K562 (cell line): Measurements from ENCODE around the gene COPE. TPM values are rescaled to one million over a fixed set of nuclear protein-coding genes. Genes with fewer than 3 reads are reported as not detected.

Experiments used
- ATAC-seq: fragments of 200-7000 bp; cut with Tn5 transposase; 3 replicates; pipeline ENCODE4 v1.9.1; 2020; ENCODE audit warnings: moderate library complexity
- BruUV-seq: library from RNA; stranded (reverse); fragments of 400-500 nt; replicated peaks from 2 replicates; lab custom pipeline; 2021; lab: Mats Ljungman, UMichigan
- CTCF ChIA-PET: fragments of 300-600 bp; formaldehyde crosslinking; extraction: SDS; loops from one replicate; lab custom pipeline; 2021; ENCODE audit warnings: low intra/inter-chr PET ratio; lab: Yijun Ruan, JAX
- POLR2A ChIA-PET: fragments of 300-600, 350-650 bp; sonication (Branson Sonifier 250); formaldehyde crosslinking; extraction: SDS; loops from one replicate; lab custom pipeline; 2021; ENCODE audit warnings: antibody characterized with exemption, inconsistent platforms; lab: Yijun Ruan, JAX
- DNase-seq, 4 experiments: peaks; one replicate each; pipeline versions ENCODE4 v3.0.0 to v3.0.0-alpha.2; 2011 to 2018; ENCODE audit warnings: low spot score in 3 of 4, mixed read lengths in 3 of 4; ENCODE audit errors: extremely low read depth in 1 of 4
- FAIRE-seq: peaks from 2 replicates; lab custom pipeline; 2011; peaks lifted over from hg19 to GRCh38; lab: Jason Lieb, UNC
- H2AFZ ChIP-seq: 2 replicates; pipeline ENCODE4 v1.6.0; 2011; ENCODE audit warnings: low read depth, low read length, control low read depth, inconsistent platforms
- H3K27ac ChIP-seq: fragments of 200-600 bp; 3 replicates; pipeline ENCODE4 v1.8.0; 2011; ENCODE audit warnings: low read depth, mild to moderate bottlenecking, control low read depth, inconsistent platforms, low read length, moderate library complexity, mixed read lengths; ENCODE audit errors: extremely low read depth
- H3K27me3 ChIP-seq, 2 experiments: fragments of 300-600 bp in 1 of 2; 2 replicates in 1 of 2; 3 replicates in 1 of 2; pipeline versions ENCODE4 v1.6.0 to v1.8.0; 2011; ENCODE audit warnings: inconsistent platforms in 2 of 2, low read length in 2 of 2, mild to moderate bottlenecking in 1 of 2, mixed read lengths in 1 of 2, moderate library complexity in 1 of 2; ENCODE audit not compliant: control insufficient read depth in 2 of 2, insufficient read depth in 2 of 2
- H3K36me3 ChIP-seq: fragments of 300-600 bp; 3 replicates; pipeline ENCODE4 v1.8.0; 2011; ENCODE audit warnings: mild to moderate bottlenecking, low read length, inconsistent platforms; ENCODE audit not compliant: control insufficient read depth, insufficient read depth
- H3K4me1 ChIP-seq, 2 experiments: fragments of 200-600 bp in 1 of 2; replicated peaks in 1 of 2; 2 replicates in 1 of 2; 3 replicates in 1 of 2; pipeline versions ENCODE4 v1.5.1 to v1.8.0; 2011; ENCODE audit warnings: inconsistent platforms in 2 of 2, low read length in 2 of 2, mild to moderate bottlenecking in 1 of 2, mixed read lengths in 1 of 2, moderate library complexity in 1 of 2; ENCODE audit not compliant: control insufficient read depth in 2 of 2, insufficient read depth in 2 of 2
- H3K4me2 ChIP-seq: 2 replicates; pipeline ENCODE4 v1.6.1; 2011; ENCODE audit warnings: low read length, control low read depth, inconsistent platforms, mixed read lengths; ENCODE audit not compliant: insufficient read depth
- H3K4me3 ChIP-seq: fragments of 200-600 bp; sonication (generic), shearing (Covaris generic); 2 replicates; pipeline ENCODE4 v1.5.1; 2016; ENCODE audit warnings: control low read depth, inconsistent platforms
- H3K79me2 ChIP-seq: fragments of 200-600 bp; 3 replicates; pipeline ENCODE4 v1.8.0; 2011; ENCODE audit warnings: low read length, inconsistent platforms; ENCODE audit not compliant: control insufficient read depth, insufficient read depth
- H3K9ac ChIP-seq, 2 experiments: 2 replicates each; pipeline versions ENCODE4 v1.6.0 to v1.6.1; 2011; ENCODE audit warnings: low read depth in 2 of 2, low read length in 2 of 2, control low read depth in 1 of 2, inconsistent platforms in 1 of 2, mild to moderate bottlenecking in 1 of 2, mixed read lengths in 1 of 2; ENCODE audit not compliant: insufficient read depth in 1 of 2
- H3K9me1 ChIP-seq: one replicate; pipeline ENCODE4 v1.6.0; 2011; ENCODE audit warnings: inconsistent platforms, mild to moderate bottlenecking, low read length, moderate library complexity; ENCODE audit not compliant: control insufficient read depth, insufficient read depth
- H3K9me3 ChIP-seq: replicated peaks from 2 replicates; pipeline ENCODE4 v1.5.1; 2011; ENCODE audit warnings: low read depth, low read length, inconsistent platforms; ENCODE audit not compliant: control insufficient read depth, insufficient read depth
- H4K20me1 ChIP-seq: replicated peaks from 2 replicates; pipeline ENCODE4 v1.6.1; 2011; ENCODE audit warnings: low read length, inconsistent platforms, mixed read lengths; ENCODE audit not compliant: control insufficient read depth, insufficient read depth
- CEBPG ChIP-seq, 3 experiments: fragments of 200-800 bp in 1 of 3; sonication (Bioruptor generic) in 1 of 3; sonication (generic) in 1 of 3; formaldehyde crosslinking in 1 of 3; IDR thresholded peaks in 2 of 3; conservative IDR thresholded peaks in 1 of 3; 2 replicates each; pipeline versions ENCODE4 v1.6.1 to v1.8.0; 2016 to 2022; ENCODE audit warnings: missing compliant biosample characterization in 2 of 3, missing genetic modification characterization in 2 of 3, mild to moderate bottlenecking in 1 of 3, missing genetic modification reagents in 1 of 3
- MEIS2 ChIP-seq: fragments of 450-650 bp; IDR thresholded peaks from 2 replicates; pipeline ENCODE4 v1.6.1; 2014; ENCODE audit warnings: mild to moderate bottlenecking; ENCODE audit not compliant: partially characterized antibody
- ZBTB7A ChIP-seq: IDR thresholded peaks from 2 replicates; pipeline ENCODE4 v1.6.1; 2011; ENCODE audit warnings: low read depth, mild to moderate bottlenecking, low read length, moderate library complexity, borderline replicate concordance; ENCODE audit not compliant: control insufficient read depth
- WGBS: fragments of 100-300 bp; shearing (Covaris generic); methylation state at CpG from one replicate; pipeline ENCODE4 v1.1.6; 2016; ENCODE audit warnings: low coverage, mixed read lengths; ENCODE audit not compliant: insufficient coverage; ENCODE audit errors: missing lambda C conversion rate; 5-methylcytosine and 5-hydroxymethylcytosine counted together
- in situ Hi-C: fragments of 300-500 bp; cut with MboI; formaldehyde crosslinking; loops from 4 replicates; pipeline ENCODE4 v1.15.0; 2018; ENCODE audit warnings: inconsistent platforms, mixed read lengths
- intact Hi-C: fragments of 100-400 bp; cut with micrococcal nuclease; formaldehyde crosslinking; loops from 2 replicates; pipeline ENCODE4 v1.14.2; 2022
- polyA plus RNA-seq, 8 experiments: library from polyadenylated mRNA; depleted of rRNA in 4 of 8; stranded (reverse) in 5 of 8; unstranded in 3 of 8; fragments of >200 nt; fragmentation: Nextera tagmentation in 2 of 8; fragmentation: Illumina TruSeq in 1 of 8; extraction: Ambion mirVana in 2 of 8; extraction: Trizol in 1 of 8; gene quantifications; 2 replicates each; pipeline versions ENCODE4 v1.2.1 to v1.2.3, GENCODE V29; 2011 to 2014; ENCODE audit warnings: inconsistent platforms in 1 of 8, missing spikeins in 1 of 8
- total RNA-seq, 7 experiments: library from RNA; depleted of rRNA in 6 of 7; stranded (reverse); fragments of >200 nt in 6 of 7; fragmentation: Illumina TruSeq in 2 of 7; extraction: Trizol in 2 of 7; gene quantifications; 2 replicates each; pipeline versions ENCODE4 v1.2.1 to v1.2.3, GENCODE V29; 2011 to 2021; ENCODE audit warnings: low replicate concordance in 1 of 7

The COPE gene
- total and polyA plus RNA-seq, 9 of the 15 experiments (the other 6 are each of a cell fraction or from before 2014, with no cell fraction given) = 5.8 to 273 (median 147) TPM

- TF ChIP-seq ZBTB7A (no peak), CEBPG (CRISPR knock-in tag; IDR thresholded peaks at IDR 0.05) (no peak), CEBPG (tag; conservative IDR thresholded peaks at IDR 0.05 in 1 of 2, IDR thresholded peaks at IDR 0.05 in 1 of 2) (no peak), MEIS2 (no peak)
- Histone ChIP-seq H3K79me2 (no peaks in the 10 kb centered on the region), H3K9me3 (no peaks in the 10 kb centered on the region), H2AFZ (no peak overlapping the region), H3K27me3 (no peaks in the 10 kb centered on the region), H3K9me1 (peaks cover 3% of the 10 kb centered on the region), H3K4me1 (peaks cover 0 to 9% of the 10 kb centered on the region in 2 experiments; a peak in 1 of 5 replicates), H3K4me2 (no peak overlapping the region), H3K27ac (no peak overlapping the region), H3K9ac (no peak overlapping the region), H3K4me3 (no peak overlapping the region), H4K20me1 (peaks cover 7% of the 10 kb centered on the region; the same call in 1 of the 2 replicates), H3K36me3 (peaks cover 100% of the 10 kb centered on the region; the same call in 2 of the 3 replicates)
- ChIA-PET POLR2A (interaction anchor here (0.9 to 1.3 kb wide), 2 partner anchors 10 to 12 kb away, joined by 3 to 4 read pairs; no protein-coding TSS in a partner anchor), CTCF (no interaction called here)
- BruUV-seq = no TSS peak
- intact Hi-C loops (no loop called here), in situ Hi-C loops (no loop called here)
- FAIRE-seq (no peak), ATAC-seq (no peak), DNase-seq (no peak)
- 96% methylated on average over 21 of the region's 21 CpGs for WGBS
Observed at GRCh38 chr19:18858906-18859646, 60.1 kb downstream of the COPE start.
